Activated naive CD4-positive, alpha-beta T cell treated with anti-CD3 and anti-CD28 coated beads, Interleukin-2, amount 50 U/mL, for 16 hours (primary cell): ENCODE measurements around the gene RTKN.
"Not testable (repeated sequence)": the region's sequence is repeated elsewhere in the genome, so short reads cannot be mapped to it uniquely, and the experiment has no call there.

Experiments
- DNase-seq: peaks from one replicate; pipeline ENCODE4 v3.0.0-alpha.2; 2020

RTKN gene

DNA sequence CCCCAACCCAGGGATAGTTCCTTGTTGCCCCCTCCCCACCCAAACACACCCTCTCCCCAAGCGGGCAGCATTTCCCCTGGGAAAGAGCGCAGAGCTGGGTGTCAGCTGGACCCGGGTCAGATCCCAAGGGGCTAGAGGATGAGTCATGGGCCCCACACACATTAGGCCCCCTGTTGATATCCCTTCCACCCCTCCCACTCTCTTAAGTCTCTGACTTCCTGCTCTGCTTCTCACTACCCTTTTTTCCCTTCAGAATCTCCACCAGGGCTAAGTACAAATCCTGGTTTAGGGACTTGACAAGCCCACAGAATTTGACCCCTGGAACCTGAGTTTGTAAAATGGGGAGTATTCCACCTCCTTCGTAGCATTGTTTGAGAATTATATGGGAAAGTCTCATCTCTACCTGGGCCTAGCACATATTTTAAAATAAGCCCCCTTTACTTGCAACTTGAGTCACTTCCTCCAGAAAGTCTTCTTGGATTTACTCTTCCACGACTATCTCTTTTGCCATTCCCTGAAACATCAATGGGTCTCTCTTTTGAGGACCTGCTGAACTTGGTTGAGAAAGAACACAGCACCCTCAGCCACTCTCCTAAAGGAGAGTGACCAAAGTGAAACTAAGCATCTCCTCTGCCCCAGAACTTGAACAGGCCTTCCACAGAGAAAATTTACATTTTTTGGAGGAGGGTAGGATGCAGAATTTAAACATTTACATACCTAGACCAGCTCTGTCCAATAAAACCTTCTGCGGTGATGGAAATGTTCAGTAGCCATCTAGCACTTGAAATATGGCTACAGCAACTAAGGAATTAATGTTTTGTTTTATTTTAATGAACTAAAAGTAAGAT, 4.7 kb downstream of the RTKN start:
- no peak for DNase-seq

DNA sequence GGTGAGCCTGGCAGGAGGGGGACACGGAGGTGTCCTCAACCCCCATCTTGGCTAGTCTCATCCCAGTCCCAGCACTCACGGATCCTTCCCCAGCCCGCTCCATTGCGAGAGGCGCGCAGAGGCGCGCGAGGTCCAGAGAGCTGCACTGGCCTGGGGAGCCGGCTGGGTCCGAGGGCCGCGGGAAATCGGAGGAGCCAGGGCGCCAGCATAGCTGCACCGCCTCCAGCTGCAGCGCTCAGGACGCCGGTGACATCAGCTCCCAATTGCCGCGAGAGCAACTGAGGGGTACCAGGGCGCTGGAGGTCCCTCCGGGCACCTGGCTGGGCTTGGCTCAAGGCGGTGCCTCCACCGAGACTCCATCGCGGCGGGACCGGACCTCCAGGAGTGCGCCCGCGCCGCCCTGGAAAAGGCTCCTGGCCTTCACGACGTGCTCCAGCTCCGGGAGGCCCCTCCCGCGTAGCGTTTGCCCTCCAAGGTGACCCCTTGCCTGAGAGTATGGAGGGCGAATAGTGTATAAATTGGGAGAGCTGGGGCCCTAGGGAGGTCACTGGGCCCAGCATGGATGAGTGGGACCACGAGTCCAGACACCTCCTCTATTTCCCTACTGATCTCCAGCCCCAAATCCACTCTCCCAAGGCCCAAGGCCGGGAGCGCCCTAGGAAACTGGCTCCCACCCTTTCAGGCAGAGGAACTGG, 5.5 kb downstream of the RTKN start:
- no peak for DNase-seq

DNA sequence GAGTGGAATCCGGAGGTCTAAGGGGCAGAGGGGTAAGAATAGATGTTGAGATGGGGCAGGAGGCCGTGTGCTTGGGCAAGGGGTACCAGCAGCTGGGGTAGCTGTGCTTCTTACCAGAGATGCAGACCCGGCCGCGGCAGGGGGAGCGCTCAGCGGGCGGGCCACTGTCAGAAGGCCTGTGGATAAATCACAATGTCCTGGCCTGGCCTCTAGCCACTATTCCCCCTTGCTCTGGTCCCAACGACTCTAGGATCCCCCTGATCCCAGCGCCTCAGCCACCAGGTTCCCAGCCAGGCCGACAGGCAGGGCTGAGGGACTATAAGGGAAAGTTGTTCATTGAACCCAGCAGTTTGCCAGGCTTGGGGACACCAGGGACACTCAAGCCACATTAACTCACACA, 11.2 kb downstream of the RTKN start:
- no peak for DNase-seq

DNA sequence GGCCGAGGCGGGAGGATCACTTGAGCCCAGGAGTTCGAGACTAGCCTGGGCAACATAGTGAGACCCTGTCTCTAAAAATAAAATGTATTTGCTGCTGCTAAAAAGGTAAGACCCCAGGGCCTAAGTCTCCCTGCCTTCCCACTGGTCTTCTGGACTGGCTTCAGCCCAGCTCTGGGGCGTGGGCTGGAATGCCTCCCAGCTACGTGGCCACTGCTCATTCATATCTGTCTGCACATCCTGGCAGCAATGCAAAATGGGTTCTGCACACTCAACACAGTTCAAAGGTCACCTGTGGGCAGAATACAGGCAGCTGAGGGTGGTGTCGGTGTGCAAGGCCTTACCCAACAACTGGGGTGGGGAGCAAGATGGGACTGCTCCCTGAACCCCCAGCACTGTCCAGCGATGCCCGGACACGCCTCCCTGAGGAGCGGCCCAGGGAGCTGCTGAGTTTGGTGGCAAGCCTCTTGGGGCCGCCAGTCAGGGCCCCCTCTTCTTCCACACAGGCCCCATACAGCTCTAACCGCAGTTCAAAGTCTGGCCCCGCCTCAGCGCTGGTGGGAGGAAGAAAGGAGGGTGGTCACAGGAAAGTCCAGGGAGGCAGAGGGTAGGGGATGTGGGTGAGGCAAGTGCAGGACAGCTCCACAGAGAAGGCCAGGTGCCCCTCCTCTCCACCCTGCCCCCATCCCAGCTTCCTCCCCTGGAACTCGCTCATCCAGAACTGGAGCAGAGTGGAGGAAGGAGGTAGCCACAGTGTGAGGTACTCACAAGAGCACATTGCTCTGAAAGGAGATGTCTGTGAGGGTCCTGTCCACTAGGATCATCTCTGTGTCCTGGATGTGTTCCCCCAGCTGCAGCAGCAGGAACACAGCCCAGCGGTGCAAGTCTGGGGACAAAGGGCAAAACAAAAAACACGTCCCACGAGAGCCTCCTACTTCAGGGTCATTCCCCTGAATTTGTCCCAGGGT, 12.0 kb downstream of the RTKN start:
- no peak for DNase-seq

DNA sequence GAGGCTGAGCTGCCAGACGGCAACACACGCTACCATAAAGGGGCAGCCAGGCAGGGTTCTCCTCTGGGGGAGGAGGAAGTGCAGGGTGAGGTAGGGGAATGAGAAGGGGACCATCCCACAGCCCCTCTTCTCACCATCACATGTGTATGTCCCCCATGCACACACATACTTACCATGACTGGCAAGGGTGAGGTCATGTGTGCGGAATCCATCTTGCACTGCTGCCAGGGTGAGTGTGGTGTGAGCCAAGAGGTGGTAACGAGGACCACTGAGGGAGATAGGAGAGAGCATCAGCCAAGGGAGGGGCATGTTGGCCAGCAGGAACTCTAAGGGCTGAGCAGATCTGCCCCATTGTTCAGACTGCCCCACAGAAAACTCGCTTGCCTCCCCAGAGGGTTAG, 13.1 kb downstream of the RTKN start:
- no peak for DNase-seq

DNA sequence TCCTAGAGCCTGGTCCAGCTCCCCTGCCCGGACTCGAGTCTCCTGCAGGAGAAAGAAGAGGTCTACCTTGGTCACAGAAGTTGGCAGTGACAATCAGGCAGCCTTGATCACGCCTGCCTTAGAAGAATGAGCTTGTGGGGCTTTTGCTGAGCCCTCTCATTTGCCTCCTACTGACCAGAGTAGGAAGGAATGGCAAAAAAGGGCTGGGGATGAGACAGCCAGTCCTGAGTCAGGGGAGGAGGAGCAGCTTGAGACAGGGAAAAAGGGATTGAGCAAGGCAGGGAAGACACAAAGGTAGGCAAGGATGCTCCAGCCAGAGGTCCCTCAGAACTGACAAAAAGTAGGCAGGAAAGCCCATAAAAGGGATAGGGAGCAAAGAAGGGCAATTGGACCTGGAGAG, 14.2 kb downstream of the RTKN start:
- DNase-seq = no peak

DNA sequence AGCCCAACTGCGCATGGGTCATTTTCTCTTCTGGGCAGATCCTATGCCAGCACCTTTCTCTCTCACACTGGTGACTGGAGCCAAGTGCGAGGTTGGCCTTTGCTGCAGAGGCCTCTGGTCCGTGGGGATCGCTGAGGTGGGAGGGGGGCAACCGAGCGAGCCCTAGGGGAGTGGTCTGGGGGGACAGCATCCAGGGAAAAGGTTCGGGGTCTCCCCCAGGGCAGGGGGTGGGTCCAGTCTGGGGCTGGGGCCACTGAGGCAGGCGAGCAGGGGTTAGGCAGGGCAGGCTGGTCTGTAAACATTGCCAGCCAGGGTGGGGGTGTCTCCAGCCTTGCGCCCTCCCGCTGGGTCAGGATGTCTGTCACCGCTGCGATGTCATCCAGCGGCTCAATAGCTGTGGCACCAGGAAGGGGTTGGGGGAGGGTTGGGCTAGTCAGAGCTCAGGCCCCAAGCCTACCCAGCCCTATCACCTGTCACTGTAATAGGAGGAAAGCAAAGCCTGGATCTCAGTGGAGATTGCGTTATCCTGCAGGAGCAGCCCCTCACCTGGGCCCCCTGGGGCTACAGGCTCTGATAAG, 15.5 kb downstream of the RTKN start:
- no peak for DNase-seq

DNA sequence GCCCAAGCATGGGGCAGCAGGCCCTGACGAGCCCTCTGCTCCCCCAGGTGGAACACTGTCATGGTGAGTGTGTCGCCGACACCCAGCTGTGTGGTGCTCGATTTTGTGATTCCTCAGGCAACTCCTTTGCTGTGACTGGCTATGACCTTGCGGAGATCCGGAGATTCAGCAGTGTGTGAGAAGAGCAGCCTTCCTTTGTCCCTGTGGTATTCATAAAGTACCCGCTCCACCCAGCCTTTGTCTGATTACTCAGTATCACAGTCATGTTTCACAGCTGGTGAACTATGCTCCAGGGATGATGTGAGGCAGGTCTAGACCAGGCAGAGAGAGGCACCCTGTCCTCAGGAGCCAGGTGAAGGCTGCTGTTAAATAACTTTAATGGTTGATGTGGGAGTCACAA, 16.2 kb downstream of the RTKN start:
- no peak for DNase-seq

DNA sequence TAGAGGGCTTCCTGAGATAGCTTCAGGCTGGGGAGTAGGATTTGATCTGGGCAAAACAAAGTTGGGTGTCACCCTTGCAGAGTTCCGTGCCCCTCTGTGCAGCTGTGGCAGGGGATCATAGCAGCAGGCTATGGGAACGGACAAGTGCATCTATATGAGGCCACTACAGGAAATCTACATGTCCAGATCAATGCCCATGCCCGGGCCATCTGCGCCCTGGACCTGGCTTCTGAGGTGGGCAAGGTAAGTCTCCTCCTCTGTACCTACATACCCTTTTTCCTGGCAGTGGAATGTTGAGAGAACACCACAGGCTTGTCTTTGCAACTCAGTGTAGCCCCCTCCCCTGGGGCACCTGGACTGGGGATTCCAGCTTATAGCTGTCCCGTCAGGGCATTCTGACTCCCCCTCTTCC, 16.7 kb downstream of the RTKN start:
- DNase-seq = no peak

DNA sequence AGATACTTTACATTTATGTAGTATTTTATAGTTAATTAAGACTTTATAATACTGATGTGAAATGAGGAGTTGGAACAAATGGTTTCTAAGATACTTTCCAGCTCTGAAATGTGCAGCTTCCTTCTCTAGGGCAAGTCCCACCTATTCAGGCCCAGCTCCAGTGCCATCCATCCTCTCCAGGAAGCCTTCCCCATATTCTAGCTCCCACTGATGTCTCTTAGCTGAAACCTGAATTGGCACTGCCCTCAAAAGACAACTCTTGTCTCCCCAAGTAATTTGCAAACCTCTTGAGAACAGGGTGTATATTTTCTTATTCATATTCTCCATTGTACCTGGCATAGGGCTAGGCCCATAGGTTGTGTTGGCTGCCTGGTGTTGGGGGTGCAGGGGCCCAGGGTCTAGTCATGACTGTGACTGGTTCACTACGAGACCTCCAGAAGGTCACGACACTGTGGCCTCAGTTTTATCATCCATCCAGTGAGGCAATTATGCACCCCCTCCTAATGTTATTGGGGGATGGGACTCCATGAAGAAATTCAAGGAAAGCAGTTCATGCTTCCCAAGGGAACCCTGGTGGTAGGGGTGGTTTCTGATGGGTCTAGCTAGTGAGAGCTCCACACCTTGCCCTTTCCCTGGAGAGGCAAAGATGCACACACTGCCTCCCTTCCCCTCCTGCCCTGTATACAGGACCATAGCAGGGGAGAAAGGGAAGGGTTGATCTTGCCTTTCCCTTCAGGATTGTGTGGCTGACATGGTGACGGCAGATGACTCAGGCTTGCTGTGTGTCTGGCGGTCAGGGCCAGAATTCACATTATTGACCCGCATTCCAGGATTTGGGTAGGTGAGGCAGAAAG, 17.4 kb downstream of the RTKN start:
- DNase-seq = no peak

DNA sequence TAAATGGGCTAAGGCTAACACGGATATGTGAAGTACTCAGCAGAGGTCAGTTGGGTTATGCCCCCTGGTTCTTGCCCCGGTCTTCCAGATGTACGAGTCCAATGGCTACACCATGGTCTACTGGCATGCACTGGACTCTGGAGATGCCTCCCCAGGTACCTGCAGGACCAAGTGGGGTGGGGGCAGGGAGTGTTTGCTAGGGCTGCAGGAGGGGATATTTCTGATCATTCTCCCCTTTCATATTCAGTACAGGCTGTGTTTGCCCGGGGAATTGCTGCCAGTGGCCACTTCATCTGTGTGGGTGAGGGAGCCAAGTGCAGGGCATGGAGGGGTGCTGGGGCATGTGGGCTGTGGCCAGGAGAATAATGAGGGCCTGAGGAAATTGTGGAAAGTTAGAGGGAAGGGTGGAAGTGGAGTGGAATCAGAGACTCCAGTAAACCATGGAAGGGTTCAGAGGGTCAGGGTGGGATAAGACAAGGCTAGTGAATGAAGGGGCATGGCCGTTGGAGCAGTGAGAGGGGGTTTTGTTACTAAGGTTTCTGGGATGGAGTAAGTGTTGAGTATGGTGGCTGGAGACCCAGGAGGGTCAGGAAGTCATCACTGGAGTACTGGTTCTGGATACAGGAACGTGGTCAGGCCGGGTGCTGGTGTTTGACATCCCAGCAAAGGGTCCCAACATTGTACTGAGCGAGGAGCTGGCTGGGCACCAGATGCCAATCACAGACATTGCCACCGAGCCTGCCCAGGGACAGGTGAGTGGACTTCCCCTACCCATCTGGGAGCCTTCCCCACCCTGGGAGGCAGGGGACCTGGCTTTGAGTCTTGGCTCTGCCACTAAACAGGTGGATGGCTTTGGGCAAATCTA, 18.3 kb downstream of the RTKN start:
- DNase-seq = no peak

DNA sequence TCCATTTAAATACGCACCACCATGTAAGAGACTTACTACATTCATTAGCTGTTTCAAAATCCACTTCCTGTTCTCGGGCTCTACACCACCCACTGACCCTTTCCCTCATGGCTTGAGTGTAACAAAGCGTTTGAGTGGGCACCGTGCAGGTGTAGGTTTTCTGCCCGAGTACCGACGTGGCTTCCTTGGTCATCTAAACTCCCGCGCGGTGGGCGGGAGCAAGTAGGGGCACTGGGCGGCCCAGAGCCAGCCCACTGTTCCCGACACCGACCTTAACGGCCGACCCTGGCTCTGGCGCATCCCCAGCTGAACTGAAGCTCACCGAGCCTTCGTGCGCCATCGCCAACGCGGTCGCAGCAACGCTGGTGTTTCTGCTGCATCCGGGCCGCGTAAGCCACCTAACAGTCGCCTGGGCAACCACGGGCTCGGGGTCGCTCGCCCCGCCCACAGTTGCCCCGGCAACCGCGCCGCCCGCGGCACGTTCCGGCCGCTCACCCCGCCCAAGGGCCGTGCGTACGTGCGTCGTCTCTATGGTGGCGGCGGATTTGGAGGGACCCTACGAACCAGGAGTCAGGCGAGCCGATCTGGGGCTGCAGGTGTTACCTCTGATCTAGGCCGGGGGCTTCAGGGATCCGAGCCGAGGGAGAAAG, 20.4 kb downstream of the RTKN start, which contains the start of the genes C2orf81 and WDR54:
C2orf81 (minus strand) TSS at position 399 of the 650 bp plus-strand sequence; CDS start at position 340, 59 bp downstream.
WDR54 (plus strand) TSS at position 510 of the 650 bp plus-strand sequence. CDS start 424 bp downstream, outside the sequence.
- peak; percentile 95 for DNase-seq

DNA sequence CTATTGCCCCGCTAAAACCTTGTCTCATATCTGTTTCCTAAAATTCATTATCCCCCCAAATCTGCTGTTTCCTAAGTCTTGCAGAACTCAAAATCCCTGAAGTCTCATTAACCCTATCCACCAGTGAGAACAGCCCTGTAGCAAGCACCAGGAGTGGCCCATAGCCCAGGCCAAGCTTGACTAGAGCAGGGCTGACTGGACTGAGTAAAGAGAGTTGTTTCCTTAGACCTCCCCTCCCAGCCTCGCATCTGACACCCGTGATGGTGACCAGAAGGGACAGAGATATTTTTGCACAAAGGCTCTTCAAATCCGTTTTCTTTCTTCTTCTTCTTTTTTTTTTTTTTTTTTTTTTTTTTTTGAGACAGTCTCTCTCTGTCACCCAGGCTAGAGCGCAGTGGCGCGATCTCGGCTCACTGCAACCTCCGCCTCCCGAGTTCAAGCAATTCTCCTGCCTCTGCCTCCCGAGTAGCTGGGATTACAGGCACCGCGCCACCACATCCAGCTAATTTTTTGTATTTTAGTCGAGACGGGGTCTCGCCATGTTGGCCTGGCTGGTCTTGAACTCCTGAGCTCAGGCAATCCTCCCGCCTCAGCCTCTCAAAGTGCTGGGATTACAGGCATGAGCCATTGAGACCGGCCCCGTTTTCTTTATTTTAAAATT, 21.2 kb downstream of the RTKN start:
- DNase-seq = not testable (repeated sequence)

DNA sequence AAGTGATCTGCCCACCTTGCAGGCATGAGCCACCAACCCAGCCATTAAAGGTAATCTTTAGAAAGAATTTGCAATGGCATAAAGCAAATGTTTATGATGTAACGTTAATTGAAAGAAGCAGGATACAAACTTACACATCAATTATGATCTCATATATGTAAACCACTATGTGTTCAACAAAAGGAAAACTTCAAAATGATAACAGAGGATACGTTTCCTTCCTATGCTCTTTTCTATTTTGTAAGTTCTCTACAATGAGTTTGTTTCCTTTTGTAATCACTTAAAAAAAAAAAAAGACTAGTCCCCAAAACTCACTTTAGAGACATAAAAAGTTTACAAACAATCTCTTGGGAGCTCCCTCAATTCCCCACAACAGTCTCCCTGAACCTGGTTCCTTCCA, 21.7 kb downstream of the RTKN start:
- no peak for DNase-seq

DNA sequence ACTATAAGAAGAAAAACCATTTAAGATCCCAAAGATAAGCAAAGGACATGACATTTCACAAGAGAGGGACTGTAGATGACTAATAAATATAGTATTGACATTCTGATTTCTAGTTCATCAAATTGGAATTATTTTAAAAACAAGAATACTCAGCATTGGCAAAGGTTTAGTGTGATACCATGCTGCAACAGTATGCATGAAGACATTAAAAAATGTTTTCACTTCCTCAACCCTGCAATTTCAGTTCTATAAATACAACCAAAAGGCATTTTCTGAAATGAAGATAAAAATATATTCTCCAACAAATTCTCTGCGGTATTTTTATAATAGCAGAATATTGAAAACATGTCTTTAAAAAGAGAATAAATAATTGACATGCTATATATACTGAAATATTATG, 22.4 kb downstream of the RTKN start:
- no peak for DNase-seq

DNA sequence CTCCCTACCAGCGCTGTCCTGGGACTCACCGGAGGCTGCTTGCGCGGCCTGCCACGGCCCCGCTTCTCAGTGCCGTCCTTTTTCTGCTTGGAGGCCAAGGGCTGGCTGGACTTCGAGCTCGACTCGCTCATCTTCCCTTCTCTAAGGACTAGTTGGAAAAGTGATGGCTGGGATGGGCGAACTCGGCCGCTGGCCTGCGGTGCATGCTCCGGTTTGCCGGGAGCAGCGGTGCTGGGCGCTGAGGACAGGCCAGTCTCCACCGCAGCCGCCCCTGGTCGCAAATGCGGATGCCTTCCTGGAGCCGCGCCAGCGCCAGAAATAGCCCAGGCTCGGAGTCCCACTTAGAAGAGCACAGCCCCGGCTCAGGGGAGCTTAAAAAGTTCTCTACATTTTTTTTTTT, 23.4 kb downstream of the RTKN start:
- no peak for DNase-seq

DNA sequence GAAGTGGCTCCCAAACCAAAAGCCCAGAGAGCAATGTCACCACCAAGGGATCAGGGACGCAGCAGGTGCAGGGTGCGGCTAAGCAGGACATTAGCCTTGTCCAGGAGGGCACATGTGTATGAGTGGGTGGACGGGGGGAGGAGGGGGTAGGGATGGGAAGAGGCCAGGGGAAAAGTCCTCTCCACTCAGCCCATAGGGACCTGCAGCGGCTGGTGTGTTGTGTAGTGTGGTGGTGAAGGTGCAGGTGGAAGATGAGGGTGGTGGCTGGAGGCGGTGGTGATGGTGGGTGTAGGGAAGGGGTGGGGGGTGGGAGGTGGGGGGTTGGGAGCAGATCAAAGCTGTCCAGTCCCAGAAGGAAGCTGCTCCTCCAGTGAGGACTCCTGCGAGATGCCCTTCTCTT, 24.0 kb downstream of the RTKN start:
- DNase-seq = no peak

DNA sequence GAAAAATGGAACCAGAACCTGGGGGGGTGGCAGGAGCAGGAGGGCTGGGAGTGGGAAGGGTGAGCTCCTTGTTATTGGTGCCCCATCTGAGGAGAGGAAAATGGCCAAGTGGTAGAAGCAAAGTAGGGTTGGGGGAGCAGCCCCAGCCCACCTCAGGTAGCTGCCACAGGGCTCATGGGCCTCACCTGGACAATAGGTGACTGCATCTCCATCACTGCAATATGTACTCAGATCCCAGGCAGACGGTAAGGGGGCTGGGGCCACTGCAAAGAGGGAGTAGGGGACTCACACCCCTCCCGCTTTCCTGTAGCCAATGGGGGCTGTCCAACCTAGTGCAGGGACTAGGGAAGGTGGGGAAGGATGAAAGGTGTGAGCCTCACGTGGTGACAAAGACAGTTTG, 24.5 kb downstream of the RTKN start:
- no peak for DNase-seq

DNA sequence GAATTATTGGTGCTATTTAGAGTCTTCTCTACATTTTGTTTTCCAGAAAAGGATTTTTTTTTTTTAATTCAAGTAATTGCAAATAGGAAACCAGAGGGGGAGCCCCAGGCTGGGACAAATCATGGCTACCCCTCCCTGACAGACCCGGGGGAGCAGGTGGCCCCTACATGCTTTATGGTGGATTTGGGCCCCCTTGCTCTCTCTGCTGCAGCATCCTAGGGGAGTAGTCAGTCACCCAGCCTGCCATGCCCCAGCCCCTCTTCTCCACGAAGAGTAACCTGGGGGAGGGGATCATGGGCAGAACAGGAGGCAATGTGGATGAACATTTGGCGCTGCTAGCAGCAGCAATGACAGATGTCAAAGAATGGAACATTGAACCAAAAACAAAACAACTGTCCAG, 25.0 kb downstream of the RTKN start:
- DNase-seq = no peak
